Breast epithelium (tissue), 4 donors: ENCODE results near the gene ITGAE. TPM values are rescaled to one million over a fixed set of nuclear protein-coding genes. Genes with fewer than 3 reads are reported as not detected.

Source experiments
- DNase-seq, 2 donors: peaks; one replicate each; pipeline ENCODE4 v3.0.0-alpha.2; 2019; ENCODE audit warnings: low spot score in 2 of 2
- H3K27ac ChIP-seq, 2 donors: fragments of 200-600 bp; sonication (generic) in 1 of 2; one replicate each; pipeline ENCODE4 v1.5.1; 2016 to 2019; ENCODE audit warnings: mild to moderate bottlenecking in 1 of 2
- H3K27me3 ChIP-seq, 2 donors: fragments of 200-600 bp; sonication (generic) in 1 of 2; one replicate each; pipeline versions ENCODE4 v1.5.1 to v1.6.0; 2017 to 2019; ENCODE audit warnings: control low read depth in 1 of 2, mild to moderate bottlenecking in 1 of 2
- H3K36me3 ChIP-seq: fragments of 200-600 bp; one replicate; pipeline ENCODE4 v1.5.1; 2019
- H3K4me1 ChIP-seq, 2 donors: fragments of 200-600 bp; sonication (generic); one replicate each; pipeline ENCODE4 v1.5.1; 2016 to 2019; ENCODE audit warnings: control low read depth in 1 of 2
- H3K4me3 ChIP-seq, 3 donors: fragments of 200-600 bp; sonication (generic); 1 replicate in 2 of 3; 2 replicates in 1 of 3; pipeline ENCODE4 v1.5.1; 2016 to 2019; ENCODE audit warnings: mild to moderate bottlenecking in 3 of 3, moderate library complexity in 2 of 3
- H3K9me3 ChIP-seq, 2 donors: fragments of 200-600 bp; sonication (generic) in 1 of 2; one replicate each; pipeline ENCODE4 v1.5.1; 2016 to 2019; ENCODE audit warnings: control low read depth in 1 of 2
- POLR2A ChIP-seq: fragments of 450-650 bp; IDR thresholded peaks from one replicate; pipeline ENCODE4 v1.6.1; 2016; ENCODE audit warnings: antibody characterized with exemption, mild to moderate bottlenecking, moderate library complexity
- POLR2AphosphoS5 ChIP-seq, 3 donors: sonication (generic); formaldehyde crosslinking; IDR thresholded peaks; one replicate each; pipeline ENCODE4 v1.6.1; 2017; ENCODE audit warnings: antibody characterized with exemption in 3 of 3
- intact Hi-C: fragments of 100-400 bp; cut with DNase I; formaldehyde crosslinking; loops from one replicate; pipeline ENCODE4 v1.15.1; 2023; ENCODE audit warnings: low total_unique reads
- total RNA-seq, 3 donors: library from RNA; depleted of rRNA; stranded (reverse); fragments of >200 nt; gene quantifications; one replicate each; pipeline ENCODE4 v1.1.0, GENCODE V29; 2016
- TF ChIP-seq, protein P1 (sequence below), 3 donors: fragments of 450-650 bp; IDR thresholded peaks; one replicate each; pipeline ENCODE4 v1.5.1; 2016 to 2017; ENCODE audit warnings: antibody characterized with exemption in 3 of 3, mild to moderate bottlenecking in 3 of 3, moderate library complexity in 3 of 3

Gene ITGAE
- total RNA-seq, 3 donors from 2014 or later, result 26.5 to 31.2 (median 27.1) TPM

GRCh38 chr17:3754066-3754457 is 46.9 kb downstream of the ITGAE start:
- Histone ChIP-seq H3K4me1 (no peaks in the 10 kb centered on the region), H3K36me3 (no peaks in the 10 kb centered on the region), H3K4me3 (peak overlapping the region in 2 of 3 donors; percentile 66 to 68), H3K27me3 (no peaks in the 10 kb centered on the region), H3K27ac (peak overlapping the region in 1 of 2 donors; percentile 85), H3K9me3 (no peaks in the 10 kb centered on the region)
- no peak for TF ChIP-seq POLR2A
- TF ChIP-seq, protein P1, sequence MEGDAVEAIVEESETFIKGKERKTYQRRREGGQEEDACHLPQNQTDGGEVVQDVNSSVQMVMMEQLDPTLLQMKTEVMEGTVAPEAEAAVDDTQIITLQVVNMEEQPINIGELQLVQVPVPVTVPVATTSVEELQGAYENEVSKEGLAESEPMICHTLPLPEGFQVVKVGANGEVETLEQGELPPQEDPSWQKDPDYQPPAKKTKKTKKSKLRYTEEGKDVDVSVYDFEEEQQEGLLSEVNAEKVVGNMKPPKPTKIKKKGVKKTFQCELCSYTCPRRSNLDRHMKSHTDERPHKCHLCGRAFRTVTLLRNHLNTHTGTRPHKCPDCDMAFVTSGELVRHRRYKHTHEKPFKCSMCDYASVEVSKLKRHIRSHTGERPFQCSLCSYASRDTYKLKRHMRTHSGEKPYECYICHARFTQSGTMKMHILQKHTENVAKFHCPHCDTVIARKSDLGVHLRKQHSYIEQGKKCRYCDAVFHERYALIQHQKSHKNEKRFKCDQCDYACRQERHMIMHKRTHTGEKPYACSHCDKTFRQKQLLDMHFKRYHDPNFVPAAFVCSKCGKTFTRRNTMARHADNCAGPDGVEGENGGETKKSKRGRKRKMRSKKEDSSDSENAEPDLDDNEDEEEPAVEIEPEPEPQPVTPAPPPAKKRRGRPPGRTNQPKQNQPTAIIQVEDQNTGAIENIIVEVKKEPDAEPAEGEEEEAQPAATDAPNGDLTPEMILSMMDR (IDR thresholded peaks at IDR 0.05), result no peak
- TF ChIP-seq POLR2AphosphoS5 (IDR thresholded peaks at IDR 0.05), result no peak
- no peak for DNase-seq
- intact Hi-C loops, result loop anchor here (5.0 kb wide), 1 partner anchor 1487 kb away; no protein-coding TSS in a partner anchor

DNA sequence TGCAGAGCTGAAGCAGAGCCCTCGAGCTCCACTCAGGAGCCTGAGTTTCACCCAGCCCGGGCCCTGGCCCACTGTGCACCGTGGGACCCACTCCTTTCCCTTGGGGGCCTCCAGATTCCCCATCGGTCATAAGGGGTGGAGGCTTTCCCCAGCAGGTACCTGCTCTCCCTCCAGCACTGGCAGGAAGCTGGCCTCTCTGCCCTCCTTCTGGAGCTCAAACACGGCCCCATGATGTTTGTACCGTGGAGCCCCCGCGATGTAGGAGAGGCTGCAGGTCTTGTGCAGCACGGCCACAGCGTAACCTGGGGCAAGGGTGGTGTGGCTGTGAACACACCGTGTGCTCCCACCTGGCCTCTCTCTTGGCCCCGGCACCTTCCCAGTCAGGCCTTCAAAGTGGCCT is 47.4 kb downstream of the ITGAE start:
- H3K27me3 ChIP-seq, result no peaks in the 10 kb centered on the region
- intact Hi-C loops, result loop anchor here (5.0 kb wide), 1 partner anchor 1486 kb away; no protein-coding TSS in a partner anchor

GRCh38 chr17:3751836-3752235 is 49.2 kb downstream of the ITGAE start:
- H3K9me3 ChIP-seq, result no peaks in the 10 kb centered on the region

More for the DNA sequence above, 47.4 kb downstream of the ITGAE start:
- Histone ChIP-seq H3K9me3 (no peaks in the 10 kb centered on the region), H3K4me1 (no peaks in the 10 kb centered on the region), H3K36me3 (no peaks in the 10 kb centered on the region), H3K4me3 (no peak overlapping the region), H3K27ac (no peak overlapping the region)
- TF ChIP-seq, protein P1 (IDR thresholded peaks at IDR 0.05), result no peak
- no peak for DNase-seq

GRCh38 chr17:3750926-3751325 is 50.1 kb downstream of the ITGAE start:
- H3K4me3 ChIP-seq, result no peak overlapping the region
- H3K27me3 ChIP-seq, result no peaks in the 10 kb centered on the region
- no peaks in the 10 kb centered on the region for H3K9me3 ChIP-seq
- no peaks in the 10 kb centered on the region for H3K4me1 ChIP-seq
- intact Hi-C loops, result loop anchor here (5.0 kb wide), 1 partner anchor 1484 kb away; no protein-coding TSS in a partner anchor
- no peaks in the 10 kb centered on the region for H3K36me3 ChIP-seq
- H3K27ac ChIP-seq, result no peak overlapping the region
- TF ChIP-seq, protein P1 (IDR thresholded peaks at IDR 0.05), result no peak
- TF ChIP-seq POLR2A (no peak), POLR2AphosphoS5 (IDR thresholded peaks at IDR 0.05) (no peak)
- no peak for DNase-seq

More at GRCh38 chr17:3751836-3752235, 49.2 kb downstream of the ITGAE start:
- DNase-seq, result no peak
- H3K4me1 ChIP-seq, result no peaks in the 10 kb centered on the region
- H3K4me3 ChIP-seq, result no peak overlapping the region
- no peak overlapping the region for H3K27ac ChIP-seq
- no peaks in the 10 kb centered on the region for H3K36me3 ChIP-seq
- TF ChIP-seq POLR2AphosphoS5 (IDR thresholded peaks at IDR 0.05) (no peak), POLR2A (no peak)
- TF ChIP-seq, protein P1 (IDR thresholded peaks at IDR 0.05), result no peak
- no peaks in the 10 kb centered on the region for H3K27me3 ChIP-seq
- intact Hi-C loops, result loop anchor here (5.0 kb wide), 1 partner anchor 1485 kb away; no protein-coding TSS in a partner anchor

DNA sequence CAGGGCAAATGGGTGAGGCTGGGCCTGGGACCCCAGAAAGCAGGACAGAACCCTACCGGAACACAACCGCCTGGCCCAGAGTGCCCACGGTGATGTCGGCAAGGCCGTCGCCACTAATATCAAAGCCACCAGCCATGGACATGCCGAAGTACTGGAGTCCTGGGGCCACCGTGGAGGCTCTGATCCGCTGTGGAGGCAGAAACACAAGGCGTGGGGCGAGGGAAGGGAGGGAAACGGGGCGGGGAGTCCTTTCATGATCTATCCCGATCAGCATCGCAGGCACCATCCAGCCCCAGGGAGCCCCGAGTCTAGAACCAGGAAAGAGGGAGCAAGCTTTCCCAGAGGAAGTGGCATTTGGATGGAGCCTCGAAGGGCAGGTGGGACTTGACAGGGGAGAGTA is 50.7 kb downstream of the ITGAE start:
- Histone ChIP-seq H3K27ac (no peak overlapping the region), H3K4me3 (no peak overlapping the region), H3K27me3 (no peaks in the 10 kb centered on the region), H3K36me3 (no peaks in the 10 kb centered on the region), H3K4me1 (no peaks in the 10 kb centered on the region), H3K9me3 (no peaks in the 10 kb centered on the region)
- TF ChIP-seq POLR2A, result no peak
- TF ChIP-seq, protein P1 (IDR thresholded peaks at IDR 0.05), result no peak
- intact Hi-C loops, result loop anchor here (5.0 kb wide), 1 partner anchor 1483 kb away; no protein-coding TSS in a partner anchor
- no peak for DNase-seq
